ENCODE measurements around the gene GON7.
"Not testable (repeated sequence)": the region's sequence is repeated elsewhere in the genome, so short reads cannot be mapped to it uniquely, and the experiment has no call there.

GON7 gene, protein sequence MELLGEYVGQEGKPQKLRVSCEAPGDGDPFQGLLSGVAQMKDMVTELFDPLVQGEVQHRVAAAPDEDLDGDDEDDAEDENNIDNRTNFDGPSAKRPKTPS

DNA sequence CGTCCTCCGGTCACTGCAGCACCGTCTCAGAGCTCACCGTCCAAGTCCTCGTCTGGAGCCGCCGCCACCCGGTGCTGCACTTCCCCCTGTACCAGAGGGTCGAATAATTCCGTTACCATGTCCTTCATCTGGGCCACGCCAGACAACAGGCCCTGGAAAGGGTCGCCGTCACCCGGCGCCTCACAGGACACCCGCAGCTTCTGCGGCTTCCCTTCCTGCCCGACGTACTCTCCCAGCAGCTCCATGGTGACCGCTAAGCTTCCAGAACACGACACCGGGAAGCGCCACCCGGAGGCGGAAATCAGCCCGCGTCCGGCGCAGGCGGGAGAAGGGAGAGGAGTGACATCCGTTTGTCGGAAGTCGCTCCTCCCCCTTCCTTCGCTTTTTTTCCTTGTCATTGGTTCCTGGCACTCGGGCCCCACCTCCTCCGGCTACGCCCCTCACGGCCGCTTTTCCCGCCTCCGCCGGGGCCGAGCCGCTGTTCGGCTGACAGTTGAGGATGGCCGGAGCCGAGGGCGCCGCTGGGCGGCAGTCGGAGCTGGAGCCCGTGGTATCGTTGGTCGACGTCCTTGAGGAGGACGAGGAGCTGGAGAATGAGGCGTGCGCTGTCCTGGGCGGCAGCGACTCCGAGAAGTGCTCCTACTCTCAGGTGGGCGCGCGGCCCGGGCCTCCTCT, at the start of gene GON7, which contains the start of gene UBR7:
Gene GON7 (minus strand): TSS at position 273 of the 675 bp plus-strand sequence. CDS start 28 bp downstream, at position 245.
Gene UBR7 (plus strand): TSS at position 464 of the 675 bp plus-strand sequence. CDS start 36 bp downstream, at position 500.
- DNase-seq: peak; percentile 97

DNA sequence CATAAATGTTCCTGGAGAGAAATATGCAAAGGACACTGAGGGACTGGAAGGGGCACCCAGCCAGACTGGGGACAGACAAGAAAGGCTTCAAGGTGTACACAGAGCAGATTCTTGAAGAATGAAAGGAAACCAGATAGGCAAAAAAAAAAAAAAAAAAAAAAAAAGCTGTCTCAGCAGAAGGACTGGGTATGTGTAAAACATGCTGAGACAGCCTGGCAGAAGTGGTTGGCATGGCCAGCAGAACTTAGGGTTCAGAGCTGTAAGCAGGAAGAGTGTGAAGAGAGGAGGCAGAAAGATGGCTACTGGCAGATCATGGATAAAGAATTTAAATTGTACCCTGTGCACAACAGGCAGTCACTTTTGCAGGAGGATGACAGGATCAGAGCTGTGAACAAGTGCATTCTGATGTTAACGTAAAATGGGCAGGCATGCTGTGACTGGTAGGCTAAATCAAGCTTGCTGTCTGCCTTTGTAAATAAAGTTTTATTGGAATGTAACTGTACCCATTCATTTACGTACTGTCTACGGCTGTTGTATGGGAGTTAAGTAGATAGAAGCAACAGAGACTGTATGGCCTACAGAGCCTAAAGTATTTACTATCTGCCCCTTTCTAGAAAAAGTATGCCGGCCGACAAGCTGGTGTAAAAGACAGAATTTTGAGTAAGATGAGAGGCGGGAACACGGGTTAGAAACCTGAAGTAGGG, 42.4 kb upstream of the GON7 start:
- no peak for DNase-seq

GRCh38 chr14:93246534-93246933, 39.7 kb upstream of the GON7 start:
- no peak for DNase-seq

DNA sequence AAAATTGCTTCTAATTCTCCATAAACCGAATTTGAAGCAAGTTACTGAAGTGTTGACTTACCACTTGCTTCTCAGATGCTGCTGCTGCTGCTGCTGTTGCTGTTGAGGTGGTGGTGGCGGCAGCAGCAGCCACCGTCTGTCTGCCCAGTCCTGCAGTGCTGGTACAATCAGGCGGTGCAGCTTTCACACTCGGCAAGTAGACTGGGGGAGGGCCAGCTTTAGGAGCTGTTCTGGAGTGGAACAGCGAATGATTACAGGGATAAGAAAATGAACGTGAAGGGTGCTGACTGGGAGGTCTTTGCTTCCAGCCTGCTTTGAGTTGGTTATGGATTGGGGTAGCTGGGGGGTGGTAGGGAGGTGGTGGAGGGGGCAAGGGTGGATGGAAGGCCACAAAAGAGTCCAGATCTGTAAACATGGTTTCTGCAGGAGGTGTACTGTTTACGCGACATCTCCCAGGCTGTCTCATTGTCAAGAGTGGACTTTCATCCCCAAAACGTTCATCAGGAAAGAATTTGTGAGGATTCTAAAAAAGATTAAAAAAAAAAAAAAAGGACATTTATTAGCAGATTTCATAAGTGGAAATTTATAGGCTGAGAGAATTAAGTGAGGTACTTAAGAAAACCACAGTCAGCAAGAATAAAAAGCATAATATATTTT, 39.0 kb upstream of the GON7 start:
- no peak for DNase-seq

DNA sequence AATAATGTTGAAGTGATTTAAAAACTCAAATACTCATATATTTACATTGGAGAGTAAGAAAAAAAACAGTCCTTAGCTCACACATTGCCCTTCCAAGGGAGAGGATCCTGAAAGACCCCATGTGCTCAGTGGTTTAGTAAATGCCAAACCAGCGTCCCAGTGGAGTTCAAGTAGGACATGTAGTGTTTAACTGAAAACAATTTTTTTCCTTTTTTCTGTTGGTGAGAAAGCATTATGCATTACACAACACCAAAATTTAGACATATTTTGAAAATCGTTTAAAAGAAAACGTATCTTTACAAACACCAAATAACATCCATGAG, 33.8 kb upstream of the GON7 start:
- no peak for DNase-seq

DNA sequence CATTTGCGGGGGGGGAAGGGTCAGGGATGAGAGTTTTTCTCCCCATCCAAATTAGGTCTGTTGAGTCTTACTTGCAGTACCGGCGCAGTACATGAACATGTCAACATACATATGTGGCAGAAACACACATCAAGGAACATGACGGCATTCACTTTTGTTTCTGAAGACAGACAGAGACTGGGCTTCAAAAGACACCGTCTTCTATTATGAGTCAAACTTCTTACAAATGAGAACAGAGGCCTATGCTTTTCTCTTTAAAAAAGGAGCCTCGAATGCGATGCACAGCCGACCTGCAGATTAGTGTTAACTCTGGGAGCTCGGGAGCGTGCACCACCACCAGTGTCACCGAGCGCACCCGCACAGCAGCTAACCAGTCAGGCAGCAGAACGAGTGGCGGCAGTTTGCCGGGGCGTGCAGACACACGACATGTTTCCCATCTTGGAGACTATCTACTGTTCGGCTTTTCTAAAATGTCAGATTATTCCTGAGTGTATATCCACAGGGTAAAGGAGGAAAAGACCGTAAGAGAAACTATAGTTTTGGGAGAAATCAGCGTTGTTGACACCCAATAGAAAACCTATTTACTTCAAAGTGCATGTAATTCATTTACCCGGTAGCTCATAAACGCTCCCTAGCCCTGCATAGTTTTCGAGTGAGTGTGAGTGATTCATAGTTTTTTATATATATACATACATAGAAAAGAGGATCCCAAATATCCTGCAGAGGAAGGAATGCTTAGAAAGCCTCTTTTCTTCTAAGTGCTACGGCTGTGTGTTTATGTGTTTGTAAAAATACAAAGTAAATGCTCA, 33.2 kb upstream of the GON7 start:
- no peak for DNase-seq

- no peak for DNase-seq
Measured at GRCh38 chr14:93234798-93235197, 27.9 kb upstream of the GON7 start.

DNA sequence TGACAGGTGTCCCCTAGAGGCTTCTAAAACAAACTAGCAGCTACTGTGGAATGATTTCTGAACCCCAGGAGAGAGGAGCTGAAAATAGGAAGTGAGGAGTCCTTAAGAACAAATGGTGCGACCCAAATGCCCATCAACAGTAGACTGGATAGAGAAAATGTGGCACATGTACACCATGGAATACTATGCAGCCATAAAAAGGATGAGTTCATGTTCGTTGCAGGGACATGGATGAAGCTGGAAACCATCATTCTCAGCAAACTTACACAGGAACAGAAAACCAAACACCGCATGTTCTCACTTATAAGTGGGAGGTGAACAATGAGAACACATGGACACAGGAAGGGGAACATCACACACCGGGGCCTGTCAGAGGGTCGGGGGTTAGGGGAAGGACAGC, 26.2 kb upstream of the GON7 start:
- DNase-seq: not testable (repeated sequence)

DNA sequence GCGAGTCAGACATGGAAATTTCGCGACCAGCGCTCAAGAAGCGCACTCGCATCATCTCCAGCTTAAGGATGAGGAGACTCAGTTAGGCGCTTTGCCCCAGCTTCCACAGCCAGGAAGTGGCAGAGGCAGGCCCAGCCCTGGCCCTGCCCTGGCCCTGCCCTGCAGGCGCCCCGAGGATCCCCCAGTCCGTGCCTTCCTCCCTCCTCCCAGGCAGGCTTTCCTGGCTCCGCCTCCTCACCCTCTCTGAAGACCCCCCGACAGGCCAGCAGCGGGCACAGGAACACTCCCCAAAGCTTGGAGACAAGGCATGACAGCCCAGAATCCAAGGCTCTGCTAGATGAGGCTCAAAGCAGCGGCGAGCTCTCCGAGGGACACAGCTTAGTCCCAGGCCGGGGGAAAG, 25.3 kb upstream of the GON7 start:
- DNase-seq: no peak

GRCh38 chr14:93231129-93231979, 24.5 kb upstream of the GON7 start:
- DNase-seq: no peak

GRCh38 chr14:93230539-93230938, 23.7 kb upstream of the GON7 start:
- DNase-seq: no peak

- DNase-seq: no peak
Measured at GRCh38 chr14:93228550-93228949, 21.7 kb upstream of the GON7 start.

- no peak for DNase-seq
Measured at GRCh38 chr14:93223565-93223964, 16.7 kb upstream of the GON7 start.

DNA sequence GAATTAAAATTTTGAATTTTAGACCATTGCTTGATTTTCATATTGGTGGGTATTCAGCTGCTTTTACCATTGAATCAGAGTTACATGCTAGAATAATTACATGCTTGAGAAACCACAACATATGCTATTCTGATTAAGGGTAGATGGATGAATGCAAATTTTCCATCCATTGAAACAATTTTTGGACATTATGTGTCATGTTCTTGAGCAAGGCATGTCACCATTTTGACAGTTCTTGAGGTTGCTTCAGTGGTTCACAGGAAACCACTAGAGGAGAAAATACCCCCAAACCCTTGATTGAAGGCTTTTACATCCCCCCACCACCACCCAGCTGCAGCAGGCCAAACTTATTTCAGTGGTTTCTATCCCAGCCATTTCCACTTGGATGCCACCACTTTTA, 13.6 kb upstream of the GON7 start:
- DNase-seq: no peak

DNA sequence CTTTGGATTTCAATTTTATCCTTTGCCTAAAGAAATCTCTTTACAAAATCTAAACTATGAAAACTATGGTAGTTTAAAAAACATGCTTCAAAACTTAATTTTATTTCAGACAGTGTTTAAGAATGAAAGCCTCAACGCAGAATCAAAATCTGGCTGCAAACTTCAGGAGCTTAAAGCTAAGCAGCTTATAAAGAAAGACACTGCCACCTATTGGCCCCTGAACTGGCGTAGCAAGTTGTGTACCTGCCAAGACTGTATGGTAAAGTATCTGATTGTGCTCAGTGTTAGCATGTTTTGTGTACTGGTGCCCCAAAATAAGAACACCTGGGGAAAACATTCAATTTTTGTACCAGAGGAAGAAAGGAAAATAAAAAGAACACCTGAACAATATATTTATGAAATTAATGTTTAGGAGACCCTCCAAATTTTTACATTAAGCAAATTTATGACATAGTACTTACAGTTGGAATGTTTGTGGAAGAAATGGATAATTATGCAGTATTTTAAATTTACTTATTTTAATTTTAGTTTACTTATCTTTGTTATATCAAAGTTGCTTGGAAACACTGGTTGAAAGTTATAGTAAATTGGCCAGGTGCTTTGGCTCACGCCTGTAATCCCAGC, 12.3 kb upstream of the GON7 start:
- DNase-seq: peak; percentile 36

DNA sequence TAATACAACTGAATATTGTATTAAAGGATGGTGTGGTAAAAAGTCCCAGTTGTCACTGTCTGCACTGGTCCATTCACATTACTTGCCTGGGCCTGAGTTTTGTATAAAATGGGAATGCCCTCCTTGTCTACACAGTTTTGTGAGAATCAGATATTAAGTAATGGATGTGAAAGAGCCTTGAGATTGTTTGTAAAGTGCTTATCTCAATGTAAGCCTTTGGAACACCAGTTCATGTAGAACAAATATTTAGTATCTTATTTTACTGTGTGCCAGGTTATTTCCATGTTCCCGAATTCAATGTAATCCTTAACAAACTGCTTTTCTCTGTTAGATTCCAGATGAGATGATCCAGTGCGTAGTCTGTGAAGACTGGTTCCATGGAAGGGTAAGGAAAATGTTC, 7.7 kb upstream of the GON7 start:
- DNase-seq: no peak

- no peak for DNase-seq
Measured at GRCh38 chr14:93212432-93212831, 5.6 kb upstream of the GON7 start.

GRCh38 chr14:93207468-93208308, 823 bp upstream of the GON7 start:
- no peak for DNase-seq

- no peak for DNase-seq
Measured at GRCh38 chr14:93201155-93201704, 5.6 kb downstream of the GON7 start.

DNA sequence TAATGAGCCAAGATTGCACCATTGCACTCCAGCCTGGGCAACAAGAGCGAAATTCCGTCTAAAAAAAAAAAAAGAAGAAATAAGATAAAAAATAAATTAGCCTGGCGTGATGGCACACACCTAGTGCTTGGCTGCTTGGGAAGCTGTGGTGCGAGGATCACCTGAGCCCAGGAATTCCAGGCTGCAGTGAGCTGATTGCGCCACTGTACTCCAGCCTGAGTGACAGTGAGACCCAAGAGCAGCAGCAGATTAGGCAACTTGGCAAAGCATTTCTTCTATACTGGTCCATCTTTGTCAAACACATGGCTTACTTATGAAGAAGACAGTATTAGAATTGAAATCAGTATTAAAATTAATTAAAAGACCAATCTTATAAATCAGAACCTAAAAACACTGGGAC, 6.3 kb downstream of the GON7 start:
- no peak for DNase-seq
